GM18502 (cell line): ENCODE measurements around the gene CYP27B1.
A peak's percentile ranks its signal among the peaks of the same experiment; 100 is the strongest.
"Not testable (repeated sequence)": the region's sequence is repeated elsewhere in the genome, so short reads cannot be mapped to it uniquely, and the experiment has no call there.

ENCODE experiments used
- ATAC-seq: cut with Tn5 transposase; IDR thresholded peaks from one replicate; pipeline ENCODE4 v1.9.1; 2021; ENCODE audit warnings: mild to moderate bottlenecking; ENCODE audit not compliant: unreplicated experiment, poor library complexity

The CYP27B1 gene

DNA sequence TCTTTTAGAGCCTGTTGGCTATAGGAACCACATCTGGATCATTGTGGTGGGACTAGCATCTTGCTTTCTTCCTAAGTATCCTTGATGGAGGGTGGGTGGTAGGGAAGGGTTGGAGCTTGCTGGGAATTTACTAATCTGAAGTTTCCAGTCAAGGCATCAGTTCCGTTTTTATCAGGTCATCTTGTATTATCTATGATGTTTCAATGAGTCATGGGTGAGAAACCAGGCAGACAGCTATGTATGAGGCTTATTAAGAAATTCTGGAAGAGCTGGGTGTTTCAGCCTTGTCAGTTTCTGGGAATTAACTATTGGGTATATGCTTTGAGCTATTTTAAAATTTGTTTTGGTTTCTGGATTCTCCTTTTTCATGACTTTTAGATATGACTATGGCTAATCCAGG is 27.0 kb upstream of the CYP27B1 start:
- no peak for ATAC-seq

DNA sequence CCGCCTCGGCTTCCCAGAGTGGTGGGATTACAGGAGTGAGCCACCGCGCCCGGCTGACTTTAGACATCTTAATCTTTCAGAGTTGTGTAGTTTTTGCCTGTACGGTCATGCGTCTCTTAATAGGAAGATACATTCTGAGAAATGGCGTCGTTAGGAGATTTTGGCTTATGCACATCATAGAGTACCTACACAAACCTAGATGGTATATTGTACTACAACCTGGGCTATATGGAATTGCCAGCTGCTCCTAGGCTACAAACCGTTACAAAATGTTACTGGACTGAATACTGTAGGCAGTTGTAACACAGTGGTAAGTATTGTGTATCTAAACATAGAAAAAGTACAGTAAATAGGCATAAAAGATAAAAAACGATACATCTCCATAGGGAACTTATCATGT is 17.0 kb upstream of the CYP27B1 start:
- no peak for ATAC-seq

DNA sequence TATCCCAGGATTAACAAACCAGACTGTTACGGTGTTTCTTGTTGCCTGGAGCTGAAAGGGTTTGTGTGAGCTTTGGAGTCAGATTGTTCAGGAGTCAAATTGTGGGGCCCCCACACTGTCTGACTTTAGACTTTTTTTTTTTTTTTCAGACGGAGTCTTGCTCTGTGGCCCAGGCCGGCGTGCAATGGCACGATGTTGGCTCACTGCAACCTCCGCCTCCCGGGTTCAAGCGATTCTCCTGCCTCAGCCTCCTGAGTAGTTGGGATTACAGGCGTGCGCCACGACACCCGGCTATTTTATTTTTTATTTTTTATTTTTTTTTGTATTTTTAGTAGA is 16.6 kb upstream of the CYP27B1 start:
- ATAC-seq, result no peak

DNA sequence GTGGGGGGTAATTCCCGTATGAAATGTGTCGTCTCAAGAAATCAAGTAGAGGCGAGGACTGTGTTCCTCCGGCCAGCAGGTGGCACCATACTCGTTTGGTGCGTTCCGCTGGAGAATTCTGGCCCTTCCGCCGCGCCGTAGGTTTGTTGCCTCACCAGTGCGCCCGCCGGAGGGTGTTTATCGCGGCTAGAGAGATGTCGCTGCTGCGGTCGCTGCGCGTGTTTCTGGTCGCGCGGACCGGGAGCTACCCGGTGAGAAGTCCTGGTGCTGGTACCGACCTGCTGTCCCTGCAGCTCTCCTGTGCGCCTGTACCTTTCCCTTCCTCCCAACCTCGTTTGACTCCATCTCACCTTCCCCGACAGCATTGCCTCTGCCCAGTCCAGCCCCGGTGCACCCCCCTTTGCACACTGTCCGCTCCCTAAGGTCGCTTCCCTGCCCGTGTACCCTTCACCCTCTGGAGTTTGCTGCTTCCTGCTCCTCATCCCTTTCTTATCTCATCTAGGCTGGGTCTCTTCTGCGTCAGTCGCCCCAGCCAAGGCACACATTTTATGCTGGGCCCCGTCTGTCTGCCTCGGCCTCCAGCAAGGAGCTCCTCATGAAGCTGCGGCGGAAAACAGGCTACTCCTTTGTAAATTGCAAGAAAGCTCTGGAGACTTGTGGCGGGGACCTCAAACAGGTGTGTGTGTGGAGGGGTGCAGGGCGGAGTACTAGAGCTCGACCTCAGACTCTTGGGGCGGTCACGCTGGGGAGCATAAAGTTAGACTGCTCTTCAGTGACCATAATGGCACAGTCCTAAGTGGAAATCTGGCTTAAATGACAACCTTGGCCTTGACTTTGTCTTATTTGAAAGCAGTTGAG is 16.0 kb upstream of the CYP27B1 start, which contains the start of gene TSFM:
Gene TSFM, plus strand, starts transcription at position 180 of the 858 bp plus-strand sequence. Its CDS starts 15 bp downstream, at position 195.
- peak; percentile 84 for ATAC-seq

DNA sequence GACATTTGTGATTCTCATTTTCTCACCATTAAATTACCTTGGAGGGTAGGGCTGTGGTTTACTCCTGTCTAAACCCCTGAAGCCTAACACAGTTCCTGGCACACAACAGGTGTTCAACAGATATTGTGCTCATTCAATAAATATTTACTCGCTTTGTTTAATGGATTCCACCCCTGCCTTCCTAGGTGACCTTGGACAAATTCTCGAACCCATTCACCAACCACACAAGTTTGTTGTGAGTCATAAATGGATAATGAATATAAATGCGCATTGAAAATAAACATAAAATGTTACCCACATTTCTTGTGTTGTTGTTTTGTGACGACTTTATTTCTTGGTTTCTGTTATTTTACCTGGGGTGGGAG is 15.3 kb upstream of the CYP27B1 start:
- ATAC-seq, result peak; percentile 9

DNA sequence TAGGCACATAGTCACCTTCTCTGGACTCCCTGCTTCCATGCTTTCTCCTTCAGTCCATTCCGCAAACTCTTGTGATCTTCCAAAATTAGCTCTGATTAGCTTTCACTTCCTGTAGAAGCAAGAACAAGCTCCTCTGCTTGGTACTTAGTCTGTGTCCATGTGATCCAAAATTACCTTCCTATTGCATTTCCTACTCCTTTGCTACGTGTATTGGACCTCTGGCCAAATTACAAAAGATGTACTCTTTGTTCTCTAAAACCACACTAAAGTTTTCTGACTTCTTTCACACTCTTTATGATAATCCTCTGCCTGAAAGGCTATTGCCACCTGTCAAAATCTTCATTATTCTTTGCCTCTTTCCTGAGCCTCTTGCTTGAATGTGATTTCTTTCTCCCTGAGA is 14.9 kb upstream of the CYP27B1 start:
- ATAC-seq, result no peak

DNA sequence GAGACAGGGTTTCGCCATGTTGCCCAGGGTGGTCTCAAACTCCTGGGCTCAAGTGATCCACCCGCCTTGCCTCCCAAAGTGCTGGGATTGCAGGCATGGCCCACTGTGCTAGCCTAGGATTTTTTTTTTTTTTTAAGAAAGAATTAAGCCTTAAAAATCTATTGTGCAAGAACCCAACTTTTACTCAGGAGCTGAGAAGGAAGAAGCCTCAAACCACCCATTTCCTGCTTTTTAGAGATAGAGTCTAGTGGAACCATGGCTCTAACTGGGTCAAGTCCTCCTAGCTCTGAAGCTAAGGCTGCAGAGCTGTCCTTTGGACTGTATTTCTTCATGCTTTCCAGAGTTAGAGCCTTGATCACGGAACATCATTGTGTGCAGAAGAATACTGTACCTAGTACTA is 14.4 kb upstream of the CYP27B1 start:
- ATAC-seq, result no peak

DNA sequence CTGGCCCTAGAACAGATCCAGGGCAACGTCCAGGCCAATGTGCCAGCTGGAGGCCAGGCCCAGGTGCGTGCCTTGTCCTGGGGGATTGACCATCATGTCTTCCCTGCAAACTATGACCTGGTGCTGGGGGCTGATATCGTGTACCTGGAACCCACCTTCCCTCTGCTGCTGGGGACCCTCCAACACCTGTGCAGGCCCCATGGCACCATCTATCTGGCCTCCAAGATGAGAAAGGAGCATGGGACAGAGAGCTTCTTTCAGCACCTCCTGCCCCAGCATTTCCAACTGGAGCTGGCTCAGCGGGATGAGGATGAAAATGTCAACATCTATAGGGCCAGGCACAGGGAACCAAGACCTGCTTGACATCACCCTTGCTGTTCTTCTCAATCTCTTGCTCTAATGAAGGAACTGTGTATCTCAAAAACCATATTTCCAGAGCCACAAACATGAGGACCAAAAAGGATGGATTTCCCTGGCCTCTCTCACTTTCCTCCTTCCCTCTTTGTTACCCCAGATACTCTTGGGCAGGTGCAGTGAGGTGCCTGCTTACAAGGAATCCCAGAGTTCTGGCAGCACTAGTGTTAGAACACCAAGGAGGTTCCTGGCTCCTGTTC is 13.5 kb upstream of the CYP27B1 start:
- no peak for ATAC-seq

DNA sequence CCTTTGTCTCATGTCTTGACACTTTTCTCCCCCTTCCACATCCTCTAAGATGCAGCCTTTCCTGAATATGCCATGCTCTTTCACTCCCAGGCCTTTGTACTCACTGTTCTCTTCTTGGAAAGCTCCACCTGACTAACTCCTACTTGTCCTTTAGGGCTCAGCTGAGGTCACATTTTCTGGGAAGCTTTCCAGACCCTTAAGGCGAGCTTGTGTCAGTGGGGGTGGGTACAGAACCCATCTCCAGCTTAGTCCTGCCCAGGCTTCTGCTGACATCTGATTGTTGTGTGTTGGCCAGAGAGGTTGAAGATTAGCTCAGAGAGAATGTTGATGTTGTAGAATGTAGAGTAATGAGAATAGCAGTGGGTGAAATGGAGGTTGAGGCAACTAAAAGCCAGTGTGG is 12.9 kb upstream of the CYP27B1 start:
- no peak for ATAC-seq

DNA sequence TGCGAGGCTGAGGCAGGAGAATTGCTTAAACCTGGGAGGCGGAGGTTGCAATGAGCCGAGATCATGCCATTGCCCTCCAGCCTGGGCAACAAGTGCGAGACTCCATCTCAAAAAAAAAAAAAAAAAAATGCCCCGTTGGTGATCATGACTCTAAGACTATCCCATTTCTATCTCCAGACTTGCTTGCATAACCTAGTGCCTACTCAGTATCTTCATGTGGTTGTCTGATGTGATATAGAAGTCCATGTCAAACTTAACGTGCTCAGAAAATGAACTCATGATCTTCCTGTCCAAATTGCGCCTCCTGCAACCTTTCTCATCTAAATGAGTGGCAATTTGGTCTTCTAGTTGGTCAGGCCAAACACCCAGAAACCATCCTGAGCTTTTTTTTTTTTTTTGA is 11.0 kb upstream of the CYP27B1 start:
- ATAC-seq, result no peak

DNA sequence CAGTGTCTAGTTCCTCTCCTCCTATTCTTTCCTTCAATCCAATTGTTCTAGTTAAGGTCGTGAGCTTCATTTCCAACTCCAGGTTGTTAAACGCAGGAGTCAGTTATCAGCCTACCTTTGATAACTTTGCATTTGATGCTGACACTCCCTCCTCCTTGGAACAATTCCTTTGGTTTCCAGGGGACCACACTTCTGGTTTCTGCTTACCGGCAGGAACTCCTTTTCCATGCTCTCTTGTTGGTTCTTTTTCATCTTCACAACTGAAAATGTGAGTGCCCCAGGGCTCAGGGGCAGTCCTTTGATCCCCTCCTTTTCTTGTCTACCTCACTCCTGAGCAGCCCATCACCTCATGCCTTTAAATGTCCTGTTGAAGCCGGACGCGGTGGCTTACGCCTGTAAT is 10.5 kb upstream of the CYP27B1 start:
- ATAC-seq, result no peak

DNA sequence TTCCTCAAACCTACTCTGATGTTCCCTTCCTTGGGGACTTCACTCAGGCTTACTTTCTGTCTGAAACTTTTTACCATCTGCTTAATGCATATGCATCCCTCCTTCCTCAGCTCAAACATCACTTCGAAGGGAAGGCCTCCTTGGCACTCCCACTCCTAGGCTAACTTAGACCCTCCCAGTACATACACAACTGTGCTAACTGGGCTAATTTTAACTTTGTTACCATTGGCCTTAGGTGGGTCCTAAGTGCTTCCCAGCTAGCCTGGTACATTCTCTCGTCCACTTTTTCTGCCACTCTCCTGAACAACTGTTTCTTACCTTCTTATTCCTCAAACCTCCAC is 9.3 kb upstream of the CYP27B1 start:
- no peak for ATAC-seq

DNA sequence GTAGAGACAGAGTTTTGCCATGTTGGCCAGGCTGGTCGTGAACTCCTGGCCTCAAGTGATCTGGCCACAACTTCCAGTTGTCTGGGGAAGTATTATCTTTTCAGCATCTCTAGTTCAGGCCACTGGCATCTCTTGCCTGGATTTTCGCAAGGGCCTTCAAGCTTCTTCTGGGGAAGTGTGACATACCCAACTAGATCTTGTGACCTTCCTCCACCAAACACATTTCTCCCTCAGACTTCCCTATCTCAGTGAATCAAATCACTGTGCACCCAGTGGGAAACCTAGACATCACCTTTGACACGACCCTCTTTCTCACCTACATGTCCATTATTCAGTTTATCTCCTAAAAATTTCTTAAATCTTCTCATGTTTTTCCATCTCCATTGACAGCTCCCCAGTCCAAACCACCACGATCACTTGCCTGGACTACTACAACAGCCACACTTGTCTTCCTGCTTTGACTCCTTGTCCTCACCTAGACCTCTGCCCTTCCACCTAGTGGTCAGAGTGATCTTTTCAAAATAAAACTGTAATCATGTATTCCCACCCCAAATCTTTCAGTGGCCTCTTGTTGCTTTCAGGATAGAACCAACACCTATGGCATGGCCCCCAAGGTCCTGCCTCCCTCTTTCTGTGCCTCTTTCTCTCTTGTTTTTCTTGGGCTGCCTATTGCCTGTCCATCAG is 8.8 kb upstream of the CYP27B1 start:
- no peak for ATAC-seq

DNA sequence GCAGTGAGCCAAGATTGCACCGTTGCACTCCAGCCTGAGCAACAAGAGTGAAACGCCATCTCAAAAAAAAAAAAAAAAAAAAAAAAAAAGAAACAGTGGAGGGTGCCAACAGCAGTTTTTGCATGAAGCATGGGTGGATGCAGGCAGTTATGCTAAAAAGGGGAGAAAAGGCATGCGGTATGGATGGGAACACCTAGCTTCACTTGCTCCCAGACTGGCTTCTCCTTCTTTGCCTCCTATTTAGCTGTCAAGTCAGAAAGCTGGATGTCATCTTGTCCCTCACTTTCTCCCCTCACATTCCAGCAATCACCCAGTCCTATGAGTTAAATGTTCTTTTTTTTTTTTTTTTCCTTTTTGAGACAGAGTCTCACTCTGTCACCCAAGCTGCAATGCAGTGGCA is 8.2 kb upstream of the CYP27B1 start:
- no peak for ATAC-seq

DNA sequence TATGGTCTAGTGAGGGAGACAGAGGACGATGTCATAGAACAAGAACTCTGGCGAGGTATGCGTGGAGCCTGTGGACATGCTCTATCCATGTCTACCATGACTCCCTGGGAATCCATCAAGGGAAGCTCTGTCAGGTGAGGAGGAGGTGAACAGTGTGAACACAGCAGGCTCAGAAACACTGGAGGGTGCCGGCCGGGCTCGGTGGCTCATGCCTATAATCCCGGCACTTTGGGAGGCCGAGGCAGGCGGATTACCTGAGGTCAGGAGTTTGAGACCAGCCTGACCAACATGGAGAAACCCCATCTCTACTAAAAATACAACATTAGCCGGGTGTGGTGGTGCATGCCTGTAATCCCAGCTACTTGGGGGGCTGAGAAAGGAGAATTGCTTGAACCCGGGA is 7.8 kb upstream of the CYP27B1 start:
- ATAC-seq, result not testable (repeated sequence)

DNA sequence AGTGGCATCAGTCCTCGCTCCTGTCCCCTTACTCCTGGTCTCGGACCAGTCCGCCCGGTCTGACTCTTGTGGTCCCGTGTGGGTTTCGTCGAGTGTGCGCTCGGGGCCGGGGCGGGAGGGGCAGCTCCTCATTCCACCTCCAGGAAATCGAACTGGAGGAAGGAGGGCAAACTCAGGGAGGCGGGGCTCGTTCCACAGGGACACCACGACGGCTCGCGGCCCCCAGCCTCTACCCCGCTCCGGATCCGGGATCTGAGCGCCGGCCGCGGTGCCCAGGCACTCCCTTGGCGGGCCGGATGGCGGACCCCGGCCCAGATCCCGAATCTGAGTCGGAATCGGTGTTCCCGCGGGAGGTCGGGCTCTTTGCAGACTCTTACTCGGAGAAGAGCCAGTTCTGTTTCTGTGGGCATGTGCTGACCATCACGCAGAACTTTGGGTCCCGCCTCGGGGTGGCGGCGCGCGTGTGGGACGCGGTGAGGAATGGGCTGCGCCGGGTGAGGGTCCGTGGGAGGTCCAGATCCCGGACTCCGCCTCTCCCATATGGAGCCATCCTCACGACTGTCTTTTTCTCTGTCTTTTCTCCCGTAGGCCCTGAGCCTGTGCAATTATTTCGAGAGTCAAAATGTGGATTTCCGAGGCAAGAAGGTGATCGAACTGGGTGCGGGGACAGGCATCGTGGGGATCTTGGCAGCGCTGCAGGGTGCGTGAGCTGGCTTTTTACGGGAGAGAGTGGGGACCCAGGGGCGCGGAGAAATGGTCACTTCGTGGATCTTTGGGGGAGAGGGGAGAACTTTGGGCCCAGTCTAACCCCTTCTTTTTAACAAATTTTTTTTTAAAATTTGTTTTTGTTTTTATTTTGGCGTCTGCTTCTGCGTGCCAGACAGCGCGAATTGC is 5.8 kb upstream of the CYP27B1 start, which contains the start of gene EEF1AKMT3:
Gene EEF1AKMT3, plus strand, starts transcription at position 186 of the 894 bp plus-strand sequence. Its CDS starts 111 bp downstream, at position 297.
- ATAC-seq, result no peak

DNA sequence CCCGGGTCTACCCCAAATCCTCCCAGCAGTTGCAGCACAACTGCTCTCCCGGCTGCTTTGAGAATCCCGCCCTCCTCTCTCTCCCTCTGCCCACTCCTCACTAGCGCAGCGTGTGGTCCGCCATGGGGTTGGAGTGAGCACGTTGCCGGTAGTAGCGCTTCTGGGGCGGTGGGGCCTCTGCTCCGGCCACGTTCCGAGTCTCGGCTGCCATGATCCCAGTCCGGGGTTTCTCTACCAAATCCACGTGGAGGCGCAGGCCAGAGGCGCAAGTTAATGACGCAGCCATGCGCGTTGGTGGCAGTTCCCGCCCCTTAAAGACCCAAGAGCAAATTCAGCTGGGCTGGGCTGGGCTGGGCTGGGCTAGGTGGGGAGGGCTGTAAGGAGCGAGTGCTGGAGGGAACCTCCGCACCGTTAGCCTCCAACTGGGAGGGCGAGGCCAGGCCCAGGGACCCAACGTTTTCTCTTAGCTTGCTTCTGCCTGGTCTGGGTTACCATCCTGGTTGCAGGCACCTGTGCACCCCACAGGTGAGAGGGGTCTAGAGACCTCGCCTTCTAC is 5.1 kb upstream of the CYP27B1 start, which contains the start of gene METTL1:
Gene METTL1, minus strand, starts transcription at position 233 of the 556 bp plus-strand sequence. Its CDS starts 22 bp downstream, at position 211.
- ATAC-seq, result peak; percentile 89

DNA sequence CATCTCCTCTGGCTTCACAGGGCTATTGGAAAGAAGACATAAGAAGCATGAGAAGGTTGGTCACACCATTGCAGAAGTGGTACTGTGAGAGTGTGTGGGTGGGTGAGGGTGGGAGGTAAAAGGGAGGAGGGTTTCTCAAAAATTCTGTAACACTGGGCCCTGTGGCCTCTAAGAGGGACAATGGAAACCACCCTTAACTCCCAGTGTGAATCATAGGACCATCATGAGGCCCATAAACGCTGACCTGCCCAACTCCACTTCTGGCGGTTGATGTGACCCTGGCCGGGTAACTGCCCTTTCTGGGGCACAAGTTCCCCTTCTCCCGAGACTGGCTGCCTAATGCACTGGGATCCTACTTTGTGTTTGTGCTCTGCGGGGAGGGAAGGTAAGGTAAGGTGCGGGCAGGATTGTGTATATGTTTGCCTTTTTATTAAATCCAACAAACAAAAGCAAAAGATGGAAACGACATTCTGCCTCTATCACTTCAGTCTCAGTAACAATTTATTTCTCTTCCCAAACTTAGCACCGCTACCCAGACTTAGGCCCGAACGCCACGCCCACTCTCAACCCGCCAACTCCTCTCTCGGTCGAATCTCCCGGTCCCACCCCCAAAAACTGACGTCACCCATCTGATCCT is 4.5 kb upstream of the CYP27B1 start:
- peak; percentile 84 for ATAC-seq

DNA sequence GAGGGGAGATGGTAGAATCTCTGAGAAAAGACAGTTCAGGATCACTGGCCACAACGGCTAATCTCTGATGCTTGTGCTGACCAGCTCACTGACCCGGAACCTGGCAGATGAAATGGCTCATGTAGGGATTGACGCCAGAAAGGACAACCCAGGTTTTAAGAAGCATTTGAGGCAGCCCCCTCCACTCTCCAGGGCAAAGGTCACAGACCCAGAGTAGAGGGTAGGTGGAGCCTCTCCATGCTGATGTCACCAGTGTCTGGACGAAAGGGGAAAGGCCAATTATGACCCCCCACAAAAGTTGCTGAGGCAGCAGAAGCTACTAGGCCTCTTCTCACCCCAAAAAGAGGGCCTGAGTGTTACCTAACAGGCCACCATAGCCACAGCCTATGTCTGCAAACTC is 3.9 kb upstream of the CYP27B1 start:
- no peak for ATAC-seq

DNA sequence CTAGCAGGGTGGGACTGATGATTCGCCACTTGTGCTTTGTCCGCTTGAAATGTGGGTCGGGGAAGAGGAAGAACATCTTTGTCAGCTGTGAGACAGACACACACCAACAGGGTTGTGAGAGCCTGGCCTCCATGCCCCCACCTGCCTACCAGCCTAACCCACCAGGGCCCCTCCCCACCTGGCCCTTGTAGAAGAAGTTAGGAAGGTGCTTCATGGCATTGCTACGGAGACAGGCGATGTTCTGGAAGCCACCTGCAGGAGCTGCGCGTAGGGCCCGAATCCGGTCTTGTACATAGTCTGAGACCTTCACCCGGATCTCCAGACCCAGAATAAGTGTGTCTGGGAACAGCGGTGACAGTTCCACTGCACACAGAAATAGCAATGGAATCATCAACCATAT is 2.7 kb upstream of the CYP27B1 start:
- ATAC-seq, result no peak
